ENCODE results near the gene GPATCH8. TPM values are rescaled to one million over a fixed set of nuclear protein-coding genes. Genes with fewer than 3 reads are reported as not detected.

GPATCH8 gene
- 10 to 100 TPM; 23.4 to 30.0 (median 27.1) TPM for total RNA-seq (2021; fragmentation: NEBNext Ultra II Directional; extraction: Animal tissue kit (Norgen Biotek cat#: 25700))
- long read RNA-seq, full-length matches to known transcripts: 16 of 23 reads
- long read RNA-seq, partial matches to known transcripts: 2 of 23 reads
- long read RNA-seq, other reads (novel, unspliced or antisense): 5 of 23 reads

- H3K27me3 Mint-ChIP-seq (ENCODE audit: insufficient read depth): peaks cover 3% of the 10 kb centered on the region
- peak within 1 kb of the TSS; percentile 97 for H3K4me3 Mint-ChIP-seq
- no peak for TF ChIP-seq CTCF (IDR thresholded peaks at IDR 0.05)
- peaks cover 27% of the 10 kb centered on the region for H3K4me1 Mint-ChIP-seq (ENCODE audit: low read depth)
- no peaks in the 10 kb centered on the region for H3K9me3 Mint-ChIP-seq
- DNase-seq: peak; percentile 91
- peak within 1 kb of the TSS; percentile 99 for H3K27ac Mint-ChIP-seq
- H3K36me3 Mint-ChIP-seq (ENCODE audit: low read depth): peaks cover 9% of the 10 kb centered on the region
Observed at GRCh38 chr17:44503147-44504029, at the start of gene GPATCH8. Gene GPATCH8, minus strand, starts transcription at chr17:44503406. Its CDS starts 36 bp downstream, at chr17:44503370.

- no peak for TF ChIP-seq CTCF (IDR thresholded peaks at IDR 0.05)
- no peaks in the 10 kb centered on the region for H3K36me3 Mint-ChIP-seq (ENCODE audit: low read depth)
- H3K9me3 Mint-ChIP-seq: no peaks in the 10 kb centered on the region
- no peak for DNase-seq
- H3K4me1 Mint-ChIP-seq (ENCODE audit: low read depth): peaks cover 50% of the 10 kb centered on the region
- no peak overlapping the region for H3K27ac Mint-ChIP-seq
- peaks cover 2% of the 10 kb centered on the region for H3K27me3 Mint-ChIP-seq (ENCODE audit: insufficient read depth)
- H3K4me3 Mint-ChIP-seq: no peak overlapping the region
Observed at GRCh38 chr17:44552361-44552760, 49.2 kb upstream of the GPATCH8 start.

- no peak for DNase-seq
- no peak for TF ChIP-seq CTCF (IDR thresholded peaks at IDR 0.05)
- Mint-ChIP-seq H3K4me3 (no peak overlapping the region), H3K36me3 (ENCODE audit: low read depth) (no peaks in the 10 kb centered on the region), H3K27me3 (ENCODE audit: insufficient read depth) (peaks cover 2% of the 10 kb centered on the region), H3K27ac (no peak overlapping the region), H3K9me3 (no peaks in the 10 kb centered on the region), H3K4me1 (ENCODE audit: low read depth) (peaks cover 62% of the 10 kb centered on the region)
Observed at GRCh38 chr17:44549686-44550085, 46.5 kb upstream of the GPATCH8 start.

GRCh38 chr17:44548376-44549230, 45.4 kb upstream of the GPATCH8 start:
- TF ChIP-seq CTCF (IDR thresholded peaks at IDR 0.05): no peak
- no peaks in the 10 kb centered on the region for H3K36me3 Mint-ChIP-seq (ENCODE audit: low read depth)
- peak overlapping the region; percentile 95 for H3K27ac Mint-ChIP-seq
- H3K4me1 Mint-ChIP-seq (ENCODE audit: low read depth): peaks cover 72% of the 10 kb centered on the region
- H3K4me3 Mint-ChIP-seq: no peak overlapping the region
- no peaks in the 10 kb centered on the region for H3K9me3 Mint-ChIP-seq
- no peak for DNase-seq
- peaks cover 2% of the 10 kb centered on the region for H3K27me3 Mint-ChIP-seq (ENCODE audit: insufficient read depth)

GRCh38 chr17:44547625-44548267, 44.5 kb upstream of the GPATCH8 start:
- Mint-ChIP-seq H3K27ac (peak overlapping the region; percentile 95), H3K27me3 (ENCODE audit: insufficient read depth) (peaks cover 7% of the 10 kb centered on the region)

More at GRCh38 chr17:44547625-44548267, 44.5 kb upstream of the GPATCH8 start:
- no peak for TF ChIP-seq CTCF (IDR thresholded peaks at IDR 0.05)
- Mint-ChIP-seq H3K4me1 (ENCODE audit: low read depth) (peaks cover 81% of the 10 kb centered on the region), H3K9me3 (no peaks in the 10 kb centered on the region), H3K4me3 (peak overlapping the region; percentile 44; the same call in 1 of the 2 replicates), H3K36me3 (ENCODE audit: low read depth) (no peaks in the 10 kb centered on the region)
- no peak for DNase-seq

Measured in HFFc6 (cell line).